HG02678 (cell line): ENCODE data around the gene ATP2B2.

ENCODE experiments used
- ATAC-seq: cut with Tn5 transposase; IDR thresholded peaks from one replicate; pipeline ENCODE4 v1.9.1; 2021; ENCODE audit warnings: mild to moderate bottlenecking, moderate library complexity; ENCODE audit not compliant: unreplicated experiment

Gene ATP2B2

GRCh38 chr3:10350324-10350985, 154.9 kb downstream of the ATP2B2 start:
- ATAC-seq, result no peak

DNA sequence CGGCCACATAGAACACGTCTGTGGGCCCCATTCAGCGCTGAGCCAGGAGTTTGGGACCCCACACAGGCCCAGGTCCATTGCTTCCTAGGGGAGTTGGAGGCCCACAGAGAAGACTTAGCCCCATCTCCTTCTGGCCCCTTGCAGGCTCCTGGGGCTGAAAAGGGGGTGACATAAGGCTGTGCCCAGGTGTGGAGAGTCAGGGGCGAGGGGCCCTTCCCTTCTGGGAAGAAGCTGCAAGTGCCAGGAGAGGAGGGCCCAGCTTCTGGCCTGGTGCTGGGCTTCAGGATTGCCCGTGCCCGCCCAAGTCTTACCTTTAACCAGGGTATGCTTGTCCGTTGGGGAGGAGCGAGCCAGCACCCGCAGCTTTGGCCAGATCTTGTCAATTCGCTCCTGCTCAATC, 155.6 kb downstream of the ATP2B2 start:
- no peak for ATAC-seq

DNA sequence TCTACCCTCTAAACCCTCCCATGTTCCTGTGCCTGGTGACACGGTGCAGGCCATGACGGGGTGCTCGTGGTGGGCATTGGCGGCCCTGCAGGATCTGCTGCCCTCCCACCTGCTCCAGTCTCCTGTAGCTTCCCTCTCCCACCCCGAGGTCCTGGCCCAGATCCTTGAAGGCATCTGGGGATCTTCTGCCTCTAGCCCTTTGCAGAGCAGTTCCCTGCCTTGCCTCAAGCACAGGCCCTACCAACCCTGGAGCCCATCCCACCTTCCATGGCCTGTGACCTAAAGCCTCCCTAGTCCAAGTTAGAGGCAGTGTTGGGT, 157.0 kb downstream of the ATP2B2 start:
- no peak for ATAC-seq

- no peak for ATAC-seq
These were observed 157.6 kb downstream of the ATP2B2 start for GRCh38 chr3:10347648-10348403.

GRCh38 chr3:10345911-10346310, 159.5 kb downstream of the ATP2B2 start:
- ATAC-seq, result no peak

- ATAC-seq, result no peak
These were observed 160.3 kb downstream of the ATP2B2 start for GRCh38 chr3:10344944-10345575.

DNA sequence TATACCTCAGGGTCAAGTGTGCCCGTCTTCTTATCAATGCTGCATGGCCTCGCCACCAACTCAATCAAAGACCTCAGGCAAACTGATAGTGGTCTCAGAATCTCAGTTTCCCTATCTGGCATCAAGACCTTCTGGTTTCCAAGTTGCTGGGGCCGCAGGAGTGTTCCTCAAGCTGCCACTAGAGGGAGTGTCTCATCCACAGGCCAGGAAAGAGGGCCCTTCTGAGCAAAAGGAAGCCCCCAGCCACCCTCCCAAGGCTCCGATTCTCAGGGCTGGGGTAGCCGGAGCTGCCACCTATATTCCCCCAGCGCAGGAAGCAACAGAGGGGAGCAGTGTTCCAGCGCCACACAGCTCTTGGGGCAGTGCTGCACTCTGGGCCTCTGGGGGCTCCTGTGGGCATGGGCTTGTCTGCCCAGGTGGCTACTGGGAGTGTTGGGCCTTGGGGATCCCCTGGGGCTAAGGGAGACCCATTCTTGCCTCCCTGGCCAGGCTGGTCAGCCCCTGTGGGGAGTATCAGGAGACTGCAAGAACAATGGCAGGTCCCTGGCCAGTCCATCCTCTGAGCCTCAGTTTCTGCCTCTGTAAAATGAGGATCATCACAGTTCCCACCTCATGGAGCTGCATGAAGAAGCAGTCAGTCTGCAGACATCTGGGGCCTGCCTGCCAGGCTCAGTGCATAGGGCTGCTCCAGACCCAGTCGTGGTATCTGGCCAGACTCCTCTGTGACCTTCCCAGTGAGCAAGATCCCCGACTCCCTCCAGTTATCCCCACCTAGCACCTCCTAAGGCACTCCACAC, 161.0 kb downstream of the ATP2B2 start:
- no peak for ATAC-seq

DNA sequence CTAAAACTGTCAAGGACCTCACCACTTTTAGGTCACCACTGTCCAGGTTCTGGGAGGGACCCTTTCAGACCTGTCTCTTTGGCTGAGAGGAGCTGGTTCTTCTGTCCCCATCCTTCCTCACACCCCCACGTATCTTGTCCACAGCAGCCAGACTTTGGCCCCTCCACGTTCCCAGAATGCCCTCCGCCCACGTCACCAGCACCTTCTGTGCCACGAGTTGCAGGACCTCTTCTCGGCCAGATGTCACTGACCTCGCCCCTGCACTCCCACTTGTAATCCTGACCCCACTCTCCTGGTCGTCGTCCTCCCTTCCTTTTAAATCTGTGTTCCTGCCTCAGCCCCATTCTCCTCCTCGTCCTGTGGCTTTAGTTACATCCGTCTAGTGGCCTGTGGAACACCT, 161.9 kb downstream of the ATP2B2 start:
- no peak for ATAC-seq

GRCh38 chr3:10342781-10343180, 162.6 kb downstream of the ATP2B2 start:
- no peak for ATAC-seq

GRCh38 chr3:10341901-10342398, 163.4 kb downstream of the ATP2B2 start:
- ATAC-seq, result no peak

DNA sequence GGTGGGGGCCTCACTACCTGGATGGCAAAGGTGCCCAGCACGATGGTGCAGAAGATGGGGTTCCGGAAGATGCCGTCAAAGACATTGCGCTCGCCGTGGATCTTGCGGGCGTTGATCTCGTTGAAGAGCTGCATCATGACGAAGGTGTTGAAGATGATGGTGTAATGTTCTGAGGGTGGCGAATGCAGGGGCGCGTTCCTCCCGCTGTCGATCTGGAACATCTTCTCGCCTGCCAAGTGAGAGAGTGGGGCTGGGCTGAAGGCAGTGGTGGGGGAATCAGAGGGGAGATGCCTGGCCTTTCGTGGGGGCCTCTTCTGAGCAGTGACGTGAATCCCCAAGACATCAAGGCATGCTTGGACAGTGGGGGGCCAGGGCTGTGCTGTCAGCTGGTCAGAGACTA, 164.9 kb downstream of the ATP2B2 start:
- ATAC-seq, result no peak

- no peak for ATAC-seq
These were observed 165.3 kb downstream of the ATP2B2 start for GRCh38 chr3:10340046-10340445.

DNA sequence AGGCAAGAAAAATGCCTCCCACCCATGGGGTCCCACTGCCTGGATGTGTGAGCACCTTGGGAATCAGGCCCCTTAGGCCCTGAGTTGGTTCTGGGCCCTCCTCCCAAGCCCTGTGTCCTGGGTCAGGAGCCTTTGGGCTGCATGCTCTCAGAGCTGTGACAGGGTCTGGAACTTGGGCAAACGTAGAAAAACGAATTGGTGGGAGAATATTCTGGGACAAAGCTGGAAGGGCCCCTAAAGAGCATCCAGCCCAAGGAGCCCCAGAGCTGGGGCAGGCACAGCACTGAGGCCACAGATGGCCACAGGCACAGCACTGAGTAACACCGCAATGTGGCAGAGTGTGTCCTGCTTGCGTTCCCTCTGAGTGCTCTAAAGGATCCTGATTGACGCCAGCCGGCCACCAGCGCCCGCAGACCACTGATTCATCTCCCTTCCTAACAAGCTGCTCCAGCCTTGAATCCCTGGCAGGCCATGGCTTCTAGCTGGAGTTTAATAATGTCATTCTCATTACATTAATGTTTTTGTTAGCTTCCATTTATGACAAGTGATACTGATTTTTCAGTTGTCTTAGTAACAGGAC, 165.9 kb downstream of the ATP2B2 start:
- no peak for ATAC-seq

DNA sequence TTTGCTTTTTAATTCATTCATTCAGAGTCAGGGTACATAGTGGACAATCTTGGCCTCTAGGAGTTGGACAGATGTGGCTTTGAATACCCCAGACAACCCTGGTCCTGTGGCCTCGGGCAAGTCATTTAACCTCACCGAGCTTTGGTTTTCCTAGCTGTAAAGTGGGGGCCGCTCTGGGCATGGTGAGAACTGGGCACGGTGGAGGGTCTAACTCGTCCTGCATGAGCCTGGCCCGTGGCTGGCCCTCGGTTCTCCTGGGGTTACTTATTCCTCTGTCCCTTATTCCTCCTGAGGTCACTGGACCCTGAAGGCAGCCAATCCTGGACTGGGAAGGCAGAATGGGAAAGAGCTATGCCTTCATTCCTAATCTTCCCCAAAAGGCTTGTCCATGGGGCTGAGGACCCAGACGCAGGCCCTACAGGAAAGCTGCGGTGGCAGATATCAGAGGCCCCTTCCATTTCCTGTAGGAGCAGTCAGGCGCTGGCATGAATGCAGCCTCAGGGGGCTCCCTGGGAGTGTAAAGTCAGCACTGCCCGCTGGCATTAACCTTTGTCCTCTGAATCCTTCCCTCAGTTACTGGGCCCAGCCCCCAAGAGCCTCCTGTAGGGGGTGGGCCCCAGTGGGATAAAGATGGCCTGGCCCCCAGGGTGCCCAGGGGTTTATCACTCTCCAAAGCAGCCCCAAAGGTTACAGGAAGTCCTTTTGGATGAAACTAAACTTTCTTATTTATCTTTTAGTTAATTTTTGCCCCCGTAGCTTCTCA, 166.6 kb downstream of the ATP2B2 start:
- no peak for ATAC-seq

- ATAC-seq, result no peak
These were observed 167.3 kb downstream of the ATP2B2 start for GRCh38 chr3:10338164-10338470.

- ATAC-seq, result no peak
These were observed 167.8 kb downstream of the ATP2B2 start for GRCh38 chr3:10337323-10338163.

GRCh38 chr3:10336761-10337160, 168.6 kb downstream of the ATP2B2 start:
- ATAC-seq, result no peak

DNA sequence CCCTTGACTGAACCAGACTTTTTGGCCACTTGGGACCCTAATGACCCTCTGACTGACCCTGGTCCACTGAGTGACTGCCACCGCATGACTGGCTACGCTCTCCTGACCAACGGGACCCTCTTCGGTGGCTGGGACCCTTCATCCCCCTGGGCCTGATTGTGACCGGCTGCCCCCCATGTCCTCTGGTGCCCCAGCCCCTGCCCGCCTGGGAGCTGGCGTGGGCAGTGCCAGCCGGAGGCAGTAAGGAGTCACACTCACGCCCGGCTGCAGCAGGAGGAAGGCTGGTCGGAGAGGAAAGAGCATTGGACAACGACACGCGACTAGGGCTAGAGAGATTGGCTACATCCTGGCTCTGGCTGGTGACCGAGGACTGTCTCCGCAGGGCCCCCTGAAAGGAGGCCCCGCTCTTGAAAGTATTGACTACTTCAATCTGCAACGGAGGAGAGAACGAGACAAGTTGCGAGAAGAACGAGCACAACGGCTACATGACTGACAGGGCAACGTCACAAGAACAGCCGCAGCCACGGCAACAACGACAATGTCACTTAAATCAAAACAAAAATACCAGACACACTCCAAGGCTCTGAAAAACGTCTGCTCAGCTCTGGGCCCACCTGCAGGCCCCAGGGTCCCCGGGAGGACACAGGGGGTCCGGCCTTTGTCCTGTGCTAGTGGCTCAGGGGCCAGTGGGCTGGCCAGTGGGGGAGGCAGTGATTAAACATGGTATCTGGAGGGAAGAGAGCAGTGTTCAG, 169.3 kb downstream of the ATP2B2 start:
- no peak for ATAC-seq
